Activated naive CD8-positive, alpha-beta T cell treated with anti-CD3 and anti-CD28 coated beads for 36 hours (primary cell): ENCODE results near the gene SORBS1. TPM values are rescaled to one million over a fixed set of nuclear protein-coding genes. Genes with fewer than 3 reads are reported as not detected.

Source experiments
- DNase-seq: peaks from one replicate; pipeline ENCODE4 v3.0.0; 2021
- H3K27ac Mint-ChIP-seq: one replicate; pipeline ENCODE4 v1.8.0; 2022; ENCODE audit warnings: mild to moderate bottlenecking, moderate library complexity, mixed read lengths
- H3K27me3 Mint-ChIP-seq: one replicate; pipeline ENCODE4 v1.8.0; 2022; ENCODE audit warnings: mild to moderate bottlenecking, mixed read lengths
- H3K36me3 Mint-ChIP-seq: one replicate; pipeline ENCODE4 v1.8.0; 2021; ENCODE audit warnings: mild to moderate bottlenecking, mixed read lengths
- H3K4me1 Mint-ChIP-seq: one replicate; pipeline ENCODE4 v1.8.0; 2021; ENCODE audit warnings: mixed read lengths
- H3K4me3 Mint-ChIP-seq: one replicate; pipeline ENCODE4 v1.8.0; 2022; ENCODE audit warnings: mild to moderate bottlenecking, moderate library complexity, mixed read lengths
- H3K9me3 Mint-ChIP-seq: one replicate; pipeline ENCODE4 v1.8.0; 2022; ENCODE audit warnings: mixed read lengths
- total RNA-seq, 2 experiments: library from RNA; stranded (reverse); gene quantifications; one replicate each; pipeline ENCODE4 v1.2.3, GENCODE V29; 2021

The SORBS1 gene
- total RNA-seq, 2 experiments from 2014 or later: 0.54 to 0.64 TPM

DNA sequence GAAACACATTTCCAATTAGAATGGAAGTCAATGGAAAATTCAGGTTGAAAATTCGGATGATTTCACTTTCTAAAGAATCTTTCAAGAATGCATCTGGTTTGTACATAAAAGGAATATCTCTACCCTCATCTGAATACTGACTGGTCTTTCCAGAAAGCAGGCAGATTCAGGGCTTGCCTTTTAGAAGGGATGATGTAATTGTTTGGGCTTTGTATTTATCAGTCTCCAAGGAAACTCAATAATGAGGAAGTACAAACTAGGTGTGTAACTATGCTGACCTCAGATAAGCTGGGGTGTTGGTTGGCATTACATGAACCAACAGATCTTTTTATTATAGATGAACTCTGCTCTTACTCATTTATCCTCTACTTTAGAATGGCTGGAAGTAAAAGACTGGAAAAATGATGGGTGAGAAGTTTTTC is 294.5 kb downstream of the SORBS1 start:
- Mint-ChIP-seq H3K27me3 (no peaks in the 10 kb centered on the region), H3K4me1 (no peaks in the 10 kb centered on the region), H3K36me3 (no peaks in the 10 kb centered on the region), H3K27ac (no peak overlapping the region), H3K9me3 (no peaks in the 10 kb centered on the region), H3K4me3 (no peak overlapping the region)
- no peak for DNase-seq

GRCh38 chr10:95265572-95265971 is 295.6 kb downstream of the SORBS1 start:
- Mint-ChIP-seq H3K27me3 (no peaks in the 10 kb centered on the region), H3K4me1 (no peaks in the 10 kb centered on the region), H3K36me3 (no peaks in the 10 kb centered on the region), H3K9me3 (no peaks in the 10 kb centered on the region), H3K4me3 (no peak overlapping the region), H3K27ac (no peak overlapping the region)
- DNase-seq: no peak

GRCh38 chr10:95264227-95265051 is 296.7 kb downstream of the SORBS1 start:
- Mint-ChIP-seq H3K4me3 (no peak overlapping the region), H3K27me3 (no peaks in the 10 kb centered on the region), H3K4me1 (no peaks in the 10 kb centered on the region), H3K9me3 (no peaks in the 10 kb centered on the region), H3K27ac (no peak overlapping the region), H3K36me3 (no peaks in the 10 kb centered on the region)
- no peak for DNase-seq

DNA sequence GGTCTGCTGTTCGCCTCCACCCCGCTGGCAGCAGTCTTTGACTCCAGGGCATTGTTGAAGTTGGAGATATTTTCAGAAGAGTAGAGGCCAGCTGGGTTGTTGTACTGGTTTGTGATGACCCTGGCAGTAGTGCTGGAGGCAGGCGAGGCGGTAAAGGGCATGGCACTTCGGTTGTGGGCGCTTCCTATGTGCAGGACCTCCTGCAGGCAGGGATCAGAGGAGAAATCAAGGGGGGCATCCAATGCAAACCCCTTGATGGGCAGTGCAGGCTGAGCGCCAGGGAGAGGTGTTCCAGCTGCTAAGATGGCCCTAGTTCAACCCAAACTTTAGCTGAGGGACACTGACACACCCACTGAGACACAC is 297.3 kb downstream of the SORBS1 start:
- Mint-ChIP-seq H3K36me3 (no peaks in the 10 kb centered on the region), H3K4me1 (no peaks in the 10 kb centered on the region), H3K4me3 (no peak overlapping the region), H3K27ac (no peak overlapping the region), H3K27me3 (peaks cover 2% of the 10 kb centered on the region), H3K9me3 (no peaks in the 10 kb centered on the region)
- no peak for DNase-seq

DNA sequence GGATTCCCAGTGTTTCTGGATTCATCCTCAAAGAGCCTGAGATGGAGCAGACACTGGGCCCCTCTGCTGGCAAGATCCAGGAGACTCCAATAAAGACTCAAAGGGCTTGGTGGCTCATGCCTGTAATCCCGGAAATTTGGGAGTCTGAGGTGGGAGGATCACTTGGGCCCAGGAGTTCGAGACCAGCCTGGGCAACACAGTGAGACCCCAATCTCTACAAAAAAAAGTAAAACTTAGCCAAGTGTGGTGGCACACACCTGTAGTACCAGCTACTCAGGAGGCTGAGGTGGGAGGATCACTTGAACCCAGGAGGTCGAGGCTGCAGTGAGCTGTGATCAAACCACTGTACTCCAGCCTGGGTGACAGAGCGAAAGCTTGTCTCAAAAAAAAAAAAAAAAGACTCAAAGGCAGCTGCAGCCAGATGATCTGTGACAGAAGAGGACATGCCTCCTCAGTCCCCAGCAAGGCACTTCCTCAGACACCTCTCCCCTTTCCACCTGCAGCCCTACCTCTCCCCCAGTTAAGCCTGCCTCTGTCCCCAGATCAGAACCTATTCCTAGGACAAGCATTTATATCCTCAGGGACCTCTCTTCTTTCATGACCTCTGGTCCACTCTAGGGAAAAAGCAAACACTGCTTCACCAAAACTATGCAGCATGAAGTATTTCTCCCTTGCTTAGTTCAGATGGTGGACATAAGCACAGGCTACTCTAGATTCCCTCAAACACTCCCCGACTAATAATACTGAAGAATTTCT is 298.2 kb downstream of the SORBS1 start:
- Mint-ChIP-seq H3K9me3 (no peaks in the 10 kb centered on the region), H3K27me3 (peaks cover 9% of the 10 kb centered on the region), H3K27ac (no peak overlapping the region), H3K36me3 (no peaks in the 10 kb centered on the region), H3K4me3 (no peak overlapping the region), H3K4me1 (no peaks in the 10 kb centered on the region)
- no peak for DNase-seq

DNA sequence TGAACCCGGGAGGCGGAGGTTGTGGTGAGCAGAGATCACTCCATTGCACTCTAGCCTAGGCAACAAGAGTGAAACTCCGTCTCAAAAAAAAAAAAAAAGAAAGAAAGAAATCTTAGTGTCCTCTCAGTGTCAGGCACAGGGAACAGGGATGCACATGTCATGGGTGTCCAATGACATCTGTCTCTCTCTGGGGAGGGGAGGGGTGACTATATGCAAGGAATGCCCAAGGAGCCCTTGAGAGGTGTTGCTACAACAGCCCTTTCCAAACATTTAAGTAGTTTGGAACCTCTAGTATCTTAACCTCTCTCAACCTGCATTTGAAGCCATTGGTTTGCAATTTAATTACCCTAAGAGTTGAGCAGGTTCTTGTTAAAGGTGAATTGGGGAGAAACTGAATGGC is 299.2 kb downstream of the SORBS1 start:
- H3K27me3 Mint-ChIP-seq: peaks cover 9% of the 10 kb centered on the region

More for the DNA sequence above, 299.2 kb downstream of the SORBS1 start:
- Mint-ChIP-seq H3K4me1 (no peaks in the 10 kb centered on the region), H3K9me3 (no peaks in the 10 kb centered on the region), H3K27ac (no peak overlapping the region), H3K36me3 (no peaks in the 10 kb centered on the region), H3K4me3 (no peak overlapping the region)
- no peak for DNase-seq

Other genes with a start within 250 kb of the SORBS1 start
- 100 to 1,000 TPM; 127 to 128 TPM for gene ALDH18A1, start 95.3 kb upstream of the SORBS1 start, total RNA-seq
- 10 to 100 TPM; 25.2 to 26.2 TPM for gene TCTN3, start 132.6 kb upstream of the SORBS1 start, total RNA-seq
- gene ENTPD1, start 194.8 kb upstream of the SORBS1 start, total RNA-seq: under 1 TPM; 0.64 to 0.99 TPM